ENCODE data around the gene NSD2.

NSD2 gene

DNA sequence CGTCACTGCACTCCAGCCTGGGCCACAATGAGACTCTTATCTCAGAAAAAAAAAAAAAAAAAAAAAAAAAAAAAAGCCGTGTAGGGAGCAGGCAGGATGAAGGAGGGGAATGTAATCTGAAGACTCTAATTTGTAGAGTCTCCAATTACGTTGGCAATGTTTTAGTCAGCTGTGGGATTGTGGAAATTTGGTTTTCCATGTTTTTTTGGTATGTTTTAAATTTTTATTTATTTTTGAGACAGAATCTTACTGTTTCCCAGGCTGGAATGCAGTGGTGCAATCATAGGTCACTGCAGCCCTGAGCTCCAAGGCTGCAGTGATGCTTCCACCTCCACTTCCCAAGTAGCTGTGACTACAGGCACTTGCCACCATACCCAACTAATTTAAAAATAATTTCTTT, 56.5 kb downstream of the NSD2 start:
- TF ChIP-seq CTCF (IDR thresholded peaks at IDR 0.05; ENCODE audit: low read depth, low read length) = no peak
- no peak overlapping the region for H3K4me3 ChIP-seq (replicated peaks in 1 of 2; ENCODE audit: low read depth in 2 of 2, low read length in 2 of 2)
- peak in 1 of 2 donors; percentile 51 for DNase-seq (ENCODE audit: low read depth in 2 of 2)

- H3K4me3 ChIP-seq (replicated peaks in 1 of 2; ENCODE audit: low read depth in 2 of 2, low read length in 2 of 2) = no peak overlapping the region
Observed at GRCh38 chr4:1928356-1929239, 57.4 kb downstream of the NSD2 start.

DNA sequence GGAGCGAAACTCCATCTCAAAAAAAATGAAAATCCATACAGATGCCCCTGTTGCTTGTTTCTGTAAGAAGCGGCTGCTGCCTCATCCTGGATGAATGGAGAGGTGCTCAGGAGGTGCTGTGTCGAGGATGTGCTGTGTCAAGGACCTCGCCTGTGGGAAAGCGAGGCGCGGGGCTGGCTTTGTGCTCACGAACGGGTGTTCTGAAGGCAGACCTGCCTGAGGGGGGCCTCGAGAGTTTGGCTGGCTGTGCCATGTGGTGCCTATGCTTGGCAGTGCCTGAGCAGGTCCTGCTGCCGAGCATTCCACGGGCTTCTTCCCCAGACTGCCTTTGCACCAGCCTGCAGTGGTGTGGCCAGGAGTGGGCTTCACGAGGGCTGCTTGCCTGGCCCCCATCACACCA, 61.5 kb downstream of the NSD2 start:
- no peak for TF ChIP-seq CTCF (IDR thresholded peaks at IDR 0.05; ENCODE audit: low read depth, low read length)
- no peak overlapping the region for H3K4me3 ChIP-seq (replicated peaks in 1 of 2; ENCODE audit: low read depth in 2 of 2, low read length in 2 of 2)
- no peak for DNase-seq (ENCODE audit: low read depth in 2 of 2)

More at GRCh38 chr4:1928356-1929239, 57.4 kb downstream of the NSD2 start:
- no peak for TF ChIP-seq CTCF (IDR thresholded peaks at IDR 0.05; ENCODE audit: low read depth, low read length)
- no peak for DNase-seq (ENCODE audit: low read depth in 2 of 2)

GRCh38 chr4:1933700-1934099, 62.5 kb downstream of the NSD2 start:
- no peak for TF ChIP-seq CTCF (IDR thresholded peaks at IDR 0.05; ENCODE audit: low read depth, low read length)
- no peak overlapping the region for H3K4me3 ChIP-seq (replicated peaks in 1 of 2; ENCODE audit: low read depth in 2 of 2, low read length in 2 of 2)
- no peak for DNase-seq (ENCODE audit: low read depth in 2 of 2)

DNA sequence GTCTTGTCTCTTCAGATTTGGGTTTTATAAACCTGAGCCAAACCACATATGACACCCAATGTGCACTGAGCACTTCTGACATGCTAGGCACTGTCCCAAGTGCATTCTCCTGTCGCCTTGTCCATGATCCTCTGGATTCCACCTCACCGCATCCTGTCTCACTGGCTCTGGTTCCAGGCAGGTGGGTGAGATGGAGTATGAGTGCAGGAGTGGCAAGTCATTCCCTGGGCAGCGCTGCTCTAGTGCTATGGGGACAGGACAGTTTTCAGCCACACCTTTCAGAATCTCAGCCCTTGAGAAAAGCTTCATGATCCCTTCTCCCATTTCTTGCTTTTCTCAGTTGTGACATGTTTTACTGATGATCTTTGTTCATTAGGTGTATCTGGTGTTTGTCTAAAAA, 66.4 kb downstream of the NSD2 start:
- no peak for TF ChIP-seq CTCF (IDR thresholded peaks at IDR 0.05; ENCODE audit: low read depth, low read length)

GRCh38 chr4:1938027-1938426, 66.8 kb downstream of the NSD2 start:
- peak in 1 of 2 donors; percentile 20 for DNase-seq (ENCODE audit: low read depth in 2 of 2)
- TF ChIP-seq CTCF (IDR thresholded peaks at IDR 0.05; ENCODE audit: low read depth, low read length) = no peak
- H3K4me3 ChIP-seq (replicated peaks in 1 of 2; ENCODE audit: low read depth in 2 of 2, low read length in 2 of 2) = no peak overlapping the region

More for the DNA sequence above, 66.4 kb downstream of the NSD2 start:
- no peak for DNase-seq (ENCODE audit: low read depth in 2 of 2)
- no peak overlapping the region for H3K4me3 ChIP-seq (replicated peaks in 1 of 2; ENCODE audit: low read depth in 2 of 2, low read length in 2 of 2)
